ENCODE data around the gene MRTFA.
A peak's percentile ranks its signal among the peaks of the same experiment; 100 is the strongest.

MRTFA gene

GRCh38 chr22:40411506-40411861 lies 225.0 kb downstream of the MRTFA start:
- no peak for DNase-seq (ENCODE audit: low read depth in 2 of 2)

- no peak for DNase-seq (ENCODE audit: low read depth in 2 of 2)
Measured at GRCh38 chr22:40410731-40411505, 225.6 kb downstream of the MRTFA start.

- no peak for DNase-seq (ENCODE audit: low read depth in 2 of 2)
Measured at GRCh38 chr22:40410272-40410671, 226.2 kb downstream of the MRTFA start.

GRCh38 chr22:40409613-40410113 lies 226.9 kb downstream of the MRTFA start:
- no peak for DNase-seq (ENCODE audit: low read depth in 2 of 2)

GRCh38 chr22:40408718-40409612 lies 227.6 kb downstream of the MRTFA start:
- DNase-seq (ENCODE audit: low read depth in 2 of 2) = no peak

GRCh38 chr22:40407831-40408717 lies 228.4 kb downstream of the MRTFA start:
- no peak for DNase-seq (ENCODE audit: low read depth in 2 of 2)

- DNase-seq (ENCODE audit: low read depth in 2 of 2) = no peak
Measured at GRCh38 chr22:40407021-40407761, 229.3 kb downstream of the MRTFA start.

GRCh38 chr22:40406063-40406890 lies 230.2 kb downstream of the MRTFA start:
- DNase-seq (ENCODE audit: low read depth in 2 of 2) = no peak

GRCh38 chr22:40405178-40406062 lies 231.1 kb downstream of the MRTFA start:
- DNase-seq (ENCODE audit: low read depth in 2 of 2) = no peak

GRCh38 chr22:40404251-40405177 lies 232.0 kb downstream of the MRTFA start:
- no peak for DNase-seq (ENCODE audit: low read depth in 2 of 2)

GRCh38 chr22:40403651-40404050 lies 232.9 kb downstream of the MRTFA start:
- no peak for DNase-seq (ENCODE audit: low read depth in 2 of 2)

- DNase-seq (ENCODE audit: low read depth in 2 of 2) = no peak
Measured at GRCh38 chr22:40403141-40403540, 233.4 kb downstream of the MRTFA start.

- peak in 1 of 2 donors; percentile 16 for DNase-seq (ENCODE audit: low read depth in 2 of 2)
Measured at GRCh38 chr22:40401981-40402406, 234.5 kb downstream of the MRTFA start.

GRCh38 chr22:40401532-40401931 lies 235.0 kb downstream of the MRTFA start:
- DNase-seq (ENCODE audit: low read depth in 2 of 2) = peak; percentile 36 to 47

GRCh38 chr22:40400159-40400558 lies 236.4 kb downstream of the MRTFA start:
- DNase-seq (ENCODE audit: low read depth in 2 of 2) = peak in 1 of 2 donors; percentile 20

GRCh38 chr22:40399621-40400020 lies 236.9 kb downstream of the MRTFA start:
- no peak for DNase-seq (ENCODE audit: low read depth in 2 of 2)

- no peak for DNase-seq (ENCODE audit: low read depth in 2 of 2)
Measured at GRCh38 chr22:40397396-40397795, 239.1 kb downstream of the MRTFA start.

- DNase-seq (ENCODE audit: low read depth in 2 of 2) = no peak
Measured at GRCh38 chr22:40396882-40397281, 239.6 kb downstream of the MRTFA start.

Measured in stimulated activated CD4-positive, alpha-beta T cell treated with anti-CD3 and anti-CD28 coated beads, Interleukin-15, amount 100 ng/mL, for 48 hours (primary cell).